ENCODE measurements around the gene SCAMP5. TPM values are rescaled to one million over a fixed set of nuclear protein-coding genes. Genes with fewer than 3 reads are reported as not detected.
A peak's percentile ranks its signal among the peaks of the same experiment; 100 is the strongest.

The SCAMP5 gene
- total RNA-seq, 1 experiment from 2014 or later, result 70.1 TPM

- peak; percentile 54; the same call in 1 of the 2 replicates for TF ChIP-seq ZNF121 (CRISPR knock-in tag; IDR thresholded peaks at IDR 0.05)
- TF ChIP-seq ZNF317 (CRISPR knock-in tag; IDR thresholded peaks at IDR 0.05; ENCODE audit: borderline replicate concordance, low read depth), result peak; percentile 77
- peak; percentile 94 for TF ChIP-seq ATF1 (CRISPR knock-in tag; IDR thresholded peaks at IDR 0.05)
- peak; percentile 98 for TF ChIP-seq ZNF138 (CRISPR knock-in tag; conservative IDR thresholded peaks at IDR 0.05)
- no peak for TF ChIP-seq NFATC4 (CRISPR knock-in tag; IDR thresholded peaks at IDR 0.05)
- TF ChIP-seq GABPB1 (CRISPR knock-in tag; IDR thresholded peaks at IDR 0.05), result no peak
- 0 out of 2 replicates have a peak, but pooled peaks have one; percentile 30 for TF ChIP-seq ZNF532 (CRISPR knock-in tag; IDR thresholded peaks at IDR 0.05; ENCODE audit: borderline replicate concordance)
- peak; percentile 99 for TF ChIP-seq TP53 (CRISPR knock-in tag; IDR thresholded peaks at IDR 0.05)
- no peak for TF ChIP-seq CTCF (IDR thresholded peaks at IDR 0.05)
- no peak for TF ChIP-seq ZNF671 (CRISPR knock-in tag; IDR thresholded peaks at IDR 0.05)
- TF ChIP-seq ATF2 (CRISPR knock-in tag; IDR thresholded peaks at IDR 0.05; ENCODE audit: borderline replicate concordance, low read depth), result peak; percentile 94
- TF ChIP-seq ZNF423 (CRISPR knock-in tag; IDR thresholded peaks at IDR 0.05), result no peak
- peak; percentile 93 for TF ChIP-seq ZNF232 (CRISPR knock-in tag; IDR thresholded peaks at IDR 0.05)
- peak; percentile 92 for TF ChIP-seq FOXJ3 (CRISPR knock-in tag; IDR thresholded peaks at IDR 0.05; ENCODE audit: borderline replicate concordance)
- TF ChIP-seq SMAD4 (CRISPR knock-in tag; IDR thresholded peaks at IDR 0.05), result peak; percentile 93
- TF ChIP-seq USF2 (CRISPR knock-in tag; IDR thresholded peaks at IDR 0.05), result peak; percentile 95
- TF ChIP-seq NR2C2 (CRISPR knock-in tag; IDR thresholded peaks at IDR 0.05), result peak; percentile 85
- TF ChIP-seq TCF7 (CRISPR knock-in tag; IDR thresholded peaks at IDR 0.05; ENCODE audit: low read depth), result peak; percentile 98
- TF ChIP-seq MXD4 (CRISPR knock-in tag; IDR thresholded peaks at IDR 0.05; ENCODE audit: borderline replicate concordance), result no peak
- peak; percentile 99 for TF ChIP-seq FOXP1 (CRISPR knock-in tag; IDR thresholded peaks at IDR 0.05; ENCODE audit: borderline replicate concordance)
- TF ChIP-seq PRDM15 (CRISPR knock-in tag; IDR thresholded peaks at IDR 0.05), result peak; percentile 74
- no peak for TF ChIP-seq ZSCAN18 (CRISPR knock-in tag; IDR thresholded peaks at IDR 0.05)
- peak; percentile 95; the same call in 1 of the 2 replicates for TF ChIP-seq NR3C1 (CRISPR knock-in tag; conservative IDR thresholded peaks at IDR 0.05; ENCODE audit: low read depth)
- TF ChIP-seq NR1H2 (CRISPR knock-in tag; IDR thresholded peaks at IDR 0.05), result peak; percentile 96
These were observed 39.3 kb upstream of the SCAMP5 start (continued) for GRCh38 chr15:74955796-74956647.

Data from WTC11 (cell line).